IPS-NIHi7 (cell line): ENCODE measurements around the gene DCLK1.

Experiments used
- DNase-seq: peaks from one replicate; pipeline ENCODE4 v3.0.0; 2012; ENCODE audit warnings: mixed read lengths; ENCODE audit errors: extremely low spot score

Gene DCLK1

DNA sequence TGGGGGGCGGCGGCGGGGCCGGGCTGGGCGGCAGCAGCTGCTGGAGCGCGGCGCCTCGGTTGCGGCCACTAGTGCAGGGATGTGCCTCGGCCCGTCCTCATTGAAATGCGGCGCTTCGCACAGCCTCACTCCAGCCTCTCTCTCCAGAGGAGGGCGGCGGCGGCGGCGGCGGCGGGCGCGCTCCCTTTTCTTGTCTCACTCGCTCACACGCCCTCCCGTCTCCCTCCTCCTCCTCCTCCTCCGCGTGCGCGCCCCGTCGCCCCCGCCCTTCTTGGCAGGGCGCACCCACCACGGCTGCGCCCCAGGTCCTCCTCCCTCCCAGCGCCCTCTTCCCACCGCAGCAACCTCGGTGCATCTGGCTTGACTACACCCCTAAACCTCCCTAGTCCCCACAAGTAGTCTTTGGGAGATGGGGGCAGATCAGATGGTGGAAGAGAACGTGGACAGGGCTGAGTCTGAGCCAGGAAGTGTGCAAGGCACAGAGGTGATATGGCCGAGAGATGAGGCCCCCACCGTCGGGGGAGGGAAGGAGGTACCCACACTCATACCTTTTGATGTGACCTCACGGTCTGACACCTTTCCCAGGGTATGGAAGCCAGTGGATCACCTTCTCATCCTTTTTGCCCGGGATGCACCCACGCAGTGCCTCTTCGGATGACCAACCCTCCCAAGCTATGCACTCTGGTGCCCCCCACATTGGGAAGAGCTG, at the start of gene DCLK1:
TSS of gene DCLK1 (minus strand) at position 161 of the 709 bp plus-strand sequence.
- peak; percentile 57 for DNase-seq

DNA sequence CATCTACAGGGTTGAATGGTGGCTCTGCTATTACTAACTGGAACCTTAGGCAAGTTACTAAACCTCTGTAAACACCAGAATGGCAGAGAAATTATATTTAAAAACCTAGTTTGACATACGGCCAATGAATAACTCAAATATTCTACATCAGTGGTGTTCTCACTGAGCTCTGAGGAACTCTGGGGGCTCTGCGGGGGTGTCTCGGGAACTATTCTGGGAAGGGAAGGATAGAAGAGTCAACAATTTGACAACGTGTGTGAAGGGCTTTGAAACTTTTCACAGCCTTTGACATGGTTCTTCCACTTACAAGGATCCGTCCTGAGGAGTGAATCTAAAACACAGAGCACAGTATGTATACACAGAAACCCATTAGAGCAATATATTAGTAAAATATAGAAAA, 44.4 kb upstream of the DCLK1 start:
- no peak for DNase-seq

DNA sequence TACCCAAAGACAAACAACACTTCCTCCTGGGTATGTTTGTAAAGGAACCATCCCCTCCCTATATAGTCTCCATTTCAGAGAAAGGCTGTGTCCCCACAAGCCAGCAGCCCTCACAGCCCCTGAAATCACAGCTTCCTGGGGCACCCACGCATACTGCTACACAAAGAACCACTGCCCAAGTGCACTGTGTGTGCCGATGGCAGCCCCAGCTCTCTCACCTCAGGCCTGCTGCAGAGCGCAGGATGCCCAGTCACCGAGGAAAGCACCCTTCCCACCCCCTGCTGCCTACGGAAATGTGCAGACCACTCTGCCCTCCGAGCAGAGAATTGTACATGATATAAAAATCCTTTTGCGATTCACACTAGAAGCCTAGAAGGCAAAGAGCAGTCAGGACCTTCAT, 43.7 kb upstream of the DCLK1 start:
- no peak for DNase-seq

DNA sequence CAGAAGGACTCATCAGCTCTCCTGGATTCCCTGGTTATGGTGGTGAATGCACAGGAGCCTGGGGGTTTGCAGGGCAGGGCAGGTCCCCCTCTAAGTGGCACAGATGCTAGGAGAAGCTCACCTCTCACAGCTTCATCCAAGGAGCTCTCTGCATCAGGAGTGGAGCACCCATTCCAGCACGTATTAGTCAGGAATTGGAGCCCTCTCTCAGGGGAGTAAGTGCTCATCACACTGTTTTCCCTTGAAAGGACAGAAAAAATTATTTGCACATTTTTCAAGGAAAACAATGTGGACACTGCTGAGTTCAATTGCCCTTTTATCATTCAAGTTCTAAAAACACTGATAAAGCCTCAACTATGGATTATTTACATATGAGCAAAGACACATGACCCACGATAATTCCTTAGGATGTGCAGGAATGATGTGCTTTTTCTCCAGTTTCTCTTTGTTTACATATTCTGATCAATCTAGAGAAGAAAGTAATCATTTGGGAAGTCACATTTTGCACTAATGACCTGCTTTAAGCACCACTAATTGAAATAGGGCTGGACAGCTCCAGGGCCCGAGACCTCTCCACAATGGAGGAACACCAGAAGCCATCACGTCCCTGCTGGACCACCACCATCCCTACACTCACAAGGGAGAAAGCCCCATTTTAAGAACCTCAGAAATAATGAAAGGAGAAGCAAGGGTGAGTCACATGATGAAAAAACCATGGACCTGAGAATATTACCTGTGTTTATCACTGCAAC, 42.6 kb upstream of the DCLK1 start:
- no peak for DNase-seq

DNA sequence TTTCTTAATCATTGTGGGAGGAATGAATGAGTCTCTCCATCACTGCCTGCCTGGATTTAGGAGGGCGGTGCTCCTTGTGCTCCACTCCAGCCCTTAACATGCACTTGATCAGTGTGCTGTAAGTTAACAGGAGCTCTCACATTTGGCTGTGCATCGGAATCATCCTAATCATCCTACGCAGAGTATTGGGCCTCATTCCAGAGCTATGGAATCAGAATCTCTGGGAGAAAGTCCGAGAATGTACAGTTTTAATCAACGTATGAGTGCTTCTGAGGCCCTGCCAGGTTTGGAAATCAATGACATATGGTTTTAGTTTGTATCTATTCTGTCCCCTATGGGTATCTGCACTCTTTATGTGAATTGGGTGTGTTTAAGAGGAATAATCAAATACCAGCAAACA, 34.9 kb upstream of the DCLK1 start:
- DNase-seq = no peak

DNA sequence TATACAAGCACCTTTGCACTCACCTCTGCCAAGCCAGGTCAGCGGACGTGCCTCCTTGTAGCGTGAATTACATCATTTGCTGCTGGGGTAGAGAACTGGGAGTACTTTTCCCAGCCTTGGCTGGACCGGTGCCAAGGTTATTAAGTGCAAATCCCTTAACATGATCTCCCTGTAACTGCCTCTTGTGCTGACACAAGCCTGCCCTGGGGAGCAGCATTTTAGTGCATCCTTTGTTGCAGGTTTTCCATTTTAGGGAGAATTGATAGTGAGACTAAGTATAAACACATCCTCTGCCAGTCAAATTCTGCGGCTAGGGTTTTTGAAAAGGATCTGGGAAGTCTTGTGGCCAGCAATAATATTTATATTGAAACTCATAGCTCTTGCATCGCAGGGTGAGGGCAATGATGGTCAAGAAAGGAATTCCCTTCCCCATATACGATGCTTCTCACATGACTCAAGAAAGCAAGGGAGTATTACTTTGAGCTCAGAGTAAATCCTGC, 32.7 kb upstream of the DCLK1 start:
- DNase-seq = no peak

DNA sequence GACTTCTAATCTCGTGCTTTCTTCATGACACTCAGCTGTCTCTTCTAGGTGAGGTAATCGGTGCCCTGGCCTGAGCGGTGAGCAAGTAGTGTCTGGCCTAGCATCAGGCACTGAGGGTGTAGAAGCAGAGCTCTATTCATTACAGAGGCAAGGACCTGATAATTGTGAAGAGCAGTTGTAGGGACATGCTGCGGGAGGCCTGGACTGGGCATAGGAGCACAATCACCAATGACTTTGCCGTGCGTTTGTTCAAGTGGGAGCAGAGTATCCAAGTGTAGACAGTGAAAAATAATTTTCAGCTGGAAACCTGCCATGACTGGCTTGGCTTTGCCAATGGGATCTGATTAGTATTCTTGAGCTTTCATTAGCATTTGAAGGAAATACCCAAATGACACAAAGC, 32.1 kb upstream of the DCLK1 start:
- no peak for DNase-seq

DNA sequence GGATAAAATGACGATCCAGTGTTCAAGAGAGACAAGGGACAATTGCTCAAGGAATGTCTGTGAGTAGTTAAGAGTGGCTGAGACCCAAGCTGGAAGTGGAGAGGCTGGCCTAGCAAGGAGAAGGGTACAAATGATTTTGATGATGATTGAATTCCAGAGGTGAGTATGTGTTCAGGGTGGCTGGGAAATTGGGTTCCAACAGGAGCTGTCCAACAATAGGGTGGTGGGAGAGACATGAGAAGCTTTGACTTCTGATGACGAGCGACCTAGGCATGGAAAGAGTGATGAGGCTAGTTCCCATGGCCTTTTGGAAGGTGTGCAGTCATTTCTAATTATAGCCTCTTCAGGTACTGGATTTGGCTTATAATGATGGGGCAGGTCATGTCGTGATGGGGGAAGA, 29.1 kb upstream of the DCLK1 start:
- no peak for DNase-seq

DNA sequence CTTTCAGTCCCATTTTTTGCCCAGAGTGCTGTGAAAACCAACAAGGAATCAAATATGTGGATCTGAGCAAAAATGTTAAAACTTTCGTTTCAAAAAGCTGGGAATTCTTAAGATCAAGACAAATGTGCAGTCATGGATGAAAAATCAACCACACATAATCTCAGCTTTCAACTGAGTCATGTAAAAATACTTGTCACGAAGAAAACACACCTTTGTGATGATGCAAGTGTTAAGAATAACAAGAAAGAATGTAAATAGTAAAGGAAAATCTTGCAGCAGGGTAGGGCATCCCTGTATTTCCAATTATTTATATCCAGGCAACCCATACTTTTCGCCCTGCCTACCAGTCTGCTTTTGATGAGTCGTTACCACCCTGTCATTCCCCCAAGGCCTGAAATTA, 27.4 kb upstream of the DCLK1 start:
- no peak for DNase-seq

DNA sequence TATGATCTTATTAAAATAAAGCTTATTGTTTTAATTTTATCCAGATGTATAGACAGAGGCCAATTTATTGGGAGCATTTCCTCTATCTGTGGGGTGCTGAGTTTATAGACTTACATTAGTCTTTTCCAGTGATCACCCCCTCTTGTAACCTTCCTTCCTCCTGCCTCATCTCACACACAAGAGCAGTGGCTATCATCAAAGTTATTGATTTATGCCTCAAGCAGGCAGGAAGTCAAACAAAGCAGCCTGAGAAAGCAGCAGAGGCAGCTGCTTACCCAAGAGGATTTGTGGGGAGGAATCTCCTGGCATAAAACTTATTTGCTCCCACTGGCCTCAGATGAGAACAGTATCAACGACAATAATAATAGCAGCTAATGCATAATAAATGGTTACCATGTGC, 26.3 kb upstream of the DCLK1 start:
- no peak for DNase-seq

DNA sequence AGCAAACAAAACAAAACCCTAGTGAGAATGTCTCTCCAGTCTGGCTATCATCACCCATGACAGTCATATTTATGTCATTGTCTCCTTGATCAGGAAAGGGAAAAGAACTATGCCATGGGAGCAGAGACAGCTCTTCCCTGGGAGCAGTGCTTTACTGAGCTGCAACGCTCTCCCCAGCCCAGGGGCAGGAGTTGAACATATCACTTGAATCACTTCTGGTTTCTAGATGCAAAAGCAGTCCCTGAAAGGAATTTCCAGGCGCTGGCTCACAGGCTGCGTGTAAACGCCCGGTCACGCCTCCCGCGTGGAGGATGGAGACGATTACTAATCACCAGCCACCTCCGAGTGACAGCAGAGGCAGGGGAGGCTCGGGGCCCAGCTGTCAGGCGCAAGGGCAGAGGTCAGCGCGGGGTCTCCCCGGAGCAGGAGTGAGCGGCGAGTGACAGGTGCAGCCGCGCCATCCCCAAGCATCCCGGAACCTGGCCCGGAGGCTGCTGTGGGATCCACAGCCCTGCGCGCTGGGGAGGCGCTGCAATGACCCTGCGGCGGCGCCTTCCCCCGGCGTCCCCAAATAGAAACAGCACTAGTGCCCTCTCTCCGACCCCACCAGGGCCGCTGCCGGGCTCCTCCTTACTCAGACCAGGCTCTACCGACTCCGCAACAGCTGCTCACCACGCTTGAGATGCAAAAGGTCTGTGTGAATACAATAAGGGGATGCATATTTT, 23.5 kb upstream of the DCLK1 start:
- peak; percentile 60 for DNase-seq

DNA sequence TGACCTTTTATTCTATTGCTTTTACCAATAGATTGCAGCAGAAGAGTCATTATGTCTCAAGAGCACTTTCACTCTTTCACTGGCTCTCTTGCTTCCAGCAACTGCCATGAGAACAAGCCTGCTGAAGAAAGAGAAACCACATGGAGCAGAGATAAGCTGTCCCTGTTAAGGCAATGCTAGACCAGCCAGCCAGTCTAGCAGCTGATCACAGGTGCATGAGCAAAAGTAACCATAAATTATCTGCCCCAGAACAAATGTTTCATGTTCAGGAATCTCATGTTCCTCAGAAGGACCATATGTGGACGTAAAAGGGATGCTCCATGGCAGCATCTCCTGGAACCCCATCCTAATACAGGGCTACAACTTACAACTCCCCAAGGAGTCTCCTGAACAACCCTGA, 20.4 kb upstream of the DCLK1 start:
- no peak for DNase-seq

DNA sequence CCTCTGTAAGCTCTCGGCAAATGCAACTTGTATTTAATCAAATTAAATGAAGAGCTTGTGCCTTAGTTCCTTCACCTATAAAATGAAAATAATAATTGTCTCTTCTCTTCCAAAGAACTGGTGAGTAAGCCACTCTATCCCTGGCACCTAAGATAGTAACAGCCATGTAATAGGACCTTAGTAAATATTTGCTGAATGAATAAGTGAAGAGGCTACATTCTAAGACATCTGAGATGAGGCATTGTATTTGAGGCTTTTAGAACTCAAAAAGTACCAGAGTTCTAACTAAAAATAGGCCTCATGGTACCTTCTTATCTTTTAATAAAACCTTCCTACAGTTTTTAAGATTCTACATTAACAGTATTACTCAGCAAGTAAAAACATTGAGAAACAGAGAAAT, 17.3 kb upstream of the DCLK1 start:
- no peak for DNase-seq

DNA sequence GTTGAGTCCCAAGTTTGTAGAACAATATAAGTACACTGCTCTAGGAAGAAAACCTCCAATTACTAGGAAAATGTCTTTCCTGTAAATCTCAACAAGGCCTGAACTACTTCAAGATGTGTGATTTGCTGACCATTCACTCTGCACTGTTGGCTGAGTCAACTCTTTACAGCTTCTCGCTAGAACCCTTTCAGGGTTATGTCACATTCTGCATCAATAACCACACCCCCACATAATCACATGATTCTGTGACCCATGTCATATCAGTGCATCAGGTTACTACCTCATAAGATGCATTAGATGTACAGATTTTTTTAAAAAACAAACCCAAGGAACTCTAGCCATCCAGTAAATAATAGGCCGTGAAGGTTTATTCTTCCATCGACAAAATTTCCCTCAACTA, 16.1 kb upstream of the DCLK1 start:
- no peak for DNase-seq

DNA sequence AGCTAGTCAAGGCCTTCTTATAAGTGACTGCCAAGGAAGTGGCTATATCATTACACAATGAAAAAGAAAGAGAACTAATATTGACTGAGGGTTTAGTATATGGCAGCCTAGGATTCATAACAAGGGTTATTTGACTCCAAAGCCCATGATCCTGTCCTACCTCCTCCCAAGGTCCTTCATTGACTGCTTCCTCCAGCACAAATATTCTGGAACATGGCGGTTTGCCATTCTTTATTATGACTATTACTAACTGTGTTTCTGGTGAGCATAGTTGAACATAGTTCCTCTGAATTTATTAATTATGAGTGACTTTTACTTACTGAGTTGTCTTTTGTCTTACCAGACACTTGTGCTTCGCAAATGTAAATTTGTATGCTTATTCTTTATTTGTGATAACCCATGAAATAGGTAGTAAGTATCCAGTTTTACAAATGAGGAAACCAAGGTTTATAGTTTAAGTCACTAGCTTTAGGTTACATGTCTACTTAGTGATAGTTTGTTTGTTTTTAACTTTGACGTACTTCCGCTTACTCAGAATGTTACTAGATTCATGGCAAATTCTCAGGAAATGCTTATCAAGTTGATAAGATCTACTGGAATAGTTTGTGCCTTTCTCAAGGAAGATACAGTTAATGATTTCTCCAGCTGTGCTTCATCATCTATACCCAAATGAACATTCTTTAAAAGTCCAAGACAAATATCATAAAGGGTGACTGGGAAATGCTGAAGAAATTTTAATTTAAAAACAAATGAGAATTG, 15.5 kb upstream of the DCLK1 start:
- DNase-seq = no peak

DNA sequence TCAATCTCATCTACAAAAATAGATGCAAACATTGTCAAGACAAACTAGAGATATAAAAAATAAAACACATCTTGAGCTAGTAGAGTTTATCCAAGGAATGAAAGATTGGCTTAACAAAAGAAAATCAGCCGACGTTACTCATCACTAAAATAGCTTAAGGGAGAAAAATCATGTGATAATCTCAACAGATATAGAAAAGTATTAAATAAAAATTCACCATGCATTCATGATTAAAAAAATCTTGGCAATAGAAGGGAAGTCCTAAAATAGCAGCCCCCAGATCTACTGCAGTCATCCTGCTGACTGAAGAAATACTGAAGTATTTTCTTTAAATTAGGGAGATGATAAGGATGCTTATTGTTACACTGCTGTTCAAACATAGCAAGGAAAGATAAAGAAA, 12.6 kb upstream of the DCLK1 start:
- no peak for DNase-seq

DNA sequence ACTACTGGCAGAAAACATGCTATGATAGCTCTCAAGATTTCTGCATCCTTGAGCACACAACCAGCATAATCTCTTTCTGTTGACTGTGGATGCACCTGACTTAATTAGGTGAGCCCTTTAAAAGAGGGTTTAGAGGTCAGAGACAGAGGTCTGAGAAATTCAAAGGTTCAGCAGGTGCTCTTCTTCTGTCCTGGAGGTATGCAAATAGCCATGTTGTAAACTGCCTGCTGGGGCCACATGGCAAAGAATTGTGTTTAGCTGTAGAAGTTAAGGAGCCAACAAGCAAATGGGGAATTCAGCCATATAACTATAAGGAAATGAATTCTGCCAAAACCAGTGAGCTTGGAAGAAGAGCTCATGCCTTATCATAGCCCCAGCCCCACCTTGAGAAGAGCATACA, 11.6 kb upstream of the DCLK1 start:
- DNase-seq = no peak

DNA sequence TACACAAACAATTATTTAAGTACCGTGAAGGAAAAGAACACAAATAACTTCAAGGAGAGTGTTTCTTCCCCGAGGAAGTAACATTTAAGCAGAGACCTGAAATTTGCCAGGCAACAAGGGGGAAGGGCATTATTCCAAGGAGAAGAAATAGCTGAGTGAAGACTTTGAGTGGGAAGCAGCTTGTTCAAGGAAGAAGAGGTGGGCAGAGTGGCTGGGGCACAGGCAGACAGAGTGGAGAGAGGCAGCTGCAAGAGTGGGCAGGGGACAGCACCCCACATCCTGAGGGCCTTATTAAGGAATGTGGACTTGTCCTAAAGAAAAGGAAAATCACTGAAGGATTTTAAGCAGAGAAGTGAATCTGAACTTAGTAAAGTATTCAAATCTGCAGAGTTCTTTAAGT, 4.7 kb upstream of the DCLK1 start:
- DNase-seq = no peak

DNA sequence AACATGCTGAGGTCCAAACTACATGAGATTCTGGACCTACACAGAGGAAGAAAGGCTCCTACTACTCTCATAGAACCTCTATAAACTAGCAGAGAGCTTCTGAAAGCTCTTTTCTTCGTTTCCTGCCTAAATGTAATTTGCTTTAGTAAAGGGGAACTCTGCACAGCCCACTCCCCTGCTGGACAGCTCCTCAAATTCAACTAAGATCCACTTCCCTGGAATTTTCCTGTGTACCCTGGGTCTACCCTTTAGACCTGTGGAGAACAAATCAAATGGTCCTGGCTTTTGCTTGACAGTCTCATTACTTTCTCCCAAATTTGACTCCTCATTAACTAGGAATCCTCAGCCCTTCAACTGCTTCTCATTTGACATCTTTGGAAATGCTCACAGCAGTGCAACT, 3.5 kb upstream of the DCLK1 start:
- no peak for DNase-seq

DNA sequence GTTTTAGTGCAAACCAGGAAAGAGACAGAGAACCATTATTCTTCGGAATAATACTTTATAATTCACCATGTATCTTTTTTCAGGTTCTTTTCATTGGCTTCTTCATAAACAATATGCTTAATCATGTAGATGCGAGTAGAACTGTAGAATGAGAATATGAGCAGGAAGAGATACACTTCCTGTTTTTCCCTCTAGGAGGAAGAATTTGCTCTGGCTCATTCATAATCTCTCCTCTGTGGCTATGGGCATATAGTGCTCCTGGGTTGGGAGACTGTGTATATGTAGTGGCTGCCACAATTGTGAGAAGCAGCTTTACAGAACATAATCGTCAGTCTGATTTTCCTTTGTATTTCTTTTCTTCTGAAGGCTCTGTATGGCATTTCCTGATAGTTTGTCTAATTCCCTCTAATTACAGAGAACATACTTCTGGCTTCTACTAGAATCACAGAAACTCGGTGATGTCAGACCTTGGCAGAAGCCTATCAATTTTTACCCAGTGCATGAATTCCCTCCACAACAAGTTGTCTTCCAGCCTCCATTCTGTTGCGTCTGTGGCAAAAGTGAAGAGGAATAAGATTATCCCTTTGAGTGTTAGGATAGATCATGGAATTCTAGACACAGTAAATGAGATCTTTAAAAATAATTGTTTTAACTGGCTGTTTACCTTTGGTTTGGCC, 2.9 kb upstream of the DCLK1 start:
- no peak for DNase-seq

DNA sequence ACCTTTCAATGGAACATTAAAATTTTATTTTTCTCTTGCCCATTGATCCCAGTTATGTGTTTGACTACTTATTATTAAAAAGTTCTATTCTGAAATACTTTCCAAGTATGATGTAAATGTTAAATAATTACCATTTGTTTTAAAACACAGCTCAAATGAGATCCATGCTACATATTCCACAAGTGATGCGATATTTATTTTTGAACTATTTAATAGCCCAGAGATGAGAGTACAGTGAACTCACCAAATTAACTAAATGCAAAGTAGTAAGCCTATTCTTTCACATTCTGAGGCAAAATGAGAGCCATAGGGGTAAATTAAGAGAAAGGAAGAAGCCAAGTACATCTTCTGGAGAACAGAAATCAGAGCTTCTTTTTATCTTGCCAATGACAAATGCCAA, 1.2 kb upstream of the DCLK1 start:
- DNase-seq = no peak

DNA sequence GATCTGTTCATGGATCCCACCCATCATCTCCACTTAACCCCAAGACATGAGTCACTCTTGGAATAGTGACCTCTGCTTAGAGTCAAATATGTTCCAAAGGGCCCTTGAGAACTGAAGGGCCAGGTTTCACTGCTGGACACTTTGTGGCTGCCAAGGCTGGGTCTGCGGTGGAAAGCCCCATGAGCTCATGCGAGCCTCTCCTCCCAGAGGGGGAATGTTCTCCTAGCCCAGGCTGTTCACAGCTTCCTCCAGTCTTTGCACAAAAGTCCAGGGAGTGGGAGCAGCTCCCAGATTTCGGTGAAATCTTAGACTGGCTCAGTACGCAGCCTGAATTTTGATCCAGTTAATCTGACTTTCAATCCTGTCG, 732 bp upstream of the DCLK1 start:
- no peak for DNase-seq
